Liver (tissue), 2 donors: ENCODE data around the gene SEMA4B.

Experiments used
- CTCF ChIP-seq: fragments of 150-350 bp; IDR thresholded peaks from 2 replicates; pipeline ENCODE4 v1.5.1; 2017; ENCODE audit warnings: improper control_type of control experiment, low read depth, low read length; ENCODE audit not compliant: missing input control
- ZBTB33 ChIP-seq: IDR thresholded peaks from 2 replicates; pipeline ENCODE4 v1.6.1; 2016; ENCODE audit warnings: antibody characterized with exemption
- donor health status: healthy.

GRCh38 chr15:90232196-90232595 lies 31.1 kb downstream of the SEMA4B start:
- TF ChIP-seq CTCF (no peak), ZBTB33 (no peak)
